Measurements from ENCODE around the gene NOXO1. TPM values are rescaled to one million over a fixed set of nuclear protein-coding genes. Genes with fewer than 3 reads are reported as not detected.

NOXO1 gene
- total and polyA plus RNA-seq, 2 experiments from 2014 or later, result 2.0 to 2.6 TPM

GRCh38 chr16:2008009-2008526 lies 26.8 kb upstream of the NOXO1 start (continued):
- TF ChIP-seq REST (IDR thresholded peaks at IDR 0.05; ENCODE audit: unreplicated experiment), result no peak

- H3F3A ChIP-seq (replicated peaks; ENCODE audit: low read depth), result peaks cover 28% of the 10 kb centered on the region; the same call in 1 of the 2 replicates
- no peak for ATAC-seq
- no peaks in the 10 kb centered on the region for H3K9me3 Mint-ChIP-seq
- H3K36me3 Mint-ChIP-seq (ENCODE audit: low read depth), result peaks cover 15% of the 10 kb centered on the region
- H3K4me2 ChIP-seq, result peak overlapping the region; percentile 65
- peaks cover 22% of the 10 kb centered on the region for H3K4me1 ChIP-seq (ENCODE audit: insufficient read depth)
- H3K27me3 ChIP-seq (ENCODE audit: insufficient read depth), result no peaks in the 10 kb centered on the region
- H3K27me3 Mint-ChIP-seq (ENCODE audit: insufficient read depth, low read depth, poor library complexity), result peaks cover 15% of the 10 kb centered on the region
- H3K4me1 Mint-ChIP-seq, result peaks cover 37% of the 10 kb centered on the region
- H3K27ac ChIP-seq (ENCODE audit: low read depth), result no peak overlapping the region
- H3K4me3 Mint-ChIP-seq, result peak overlapping the region; percentile 74
- no peak overlapping the region for H3K27ac Mint-ChIP-seq
- no peak overlapping the region for H2AFZ ChIP-seq
- H3K9me2 ChIP-seq (ENCODE audit: insufficient read depth), result no peaks in the 10 kb centered on the region
- DNase-seq (ENCODE audit: low spot score), result no peak
- H3K4me3 ChIP-seq, result peak overlapping the region; percentile 91; the same call in 1 of the 2 replicates
- H4K20me1 ChIP-seq (replicated peaks; ENCODE audit: insufficient read depth), result peaks cover 36% of the 10 kb centered on the region
- no peaks in the 10 kb centered on the region for H3K36me3 ChIP-seq (ENCODE audit: insufficient read depth)
- peaks cover 42% of the 10 kb centered on the region for H3K79me2 ChIP-seq (replicated peaks; ENCODE audit: insufficient read depth)
- TF ChIP-seq JUNB (IDR thresholded peaks at IDR 0.05; ENCODE audit: unreplicated experiment), result no peak
- no peak for TF ChIP-seq CREB1 (CRISPR knock-in tag; IDR thresholded peaks at IDR 0.05; ENCODE audit: low read depth)
- TF ChIP-seq CTCF (conservative IDR thresholded peaks at IDR 0.05; ENCODE audit: low read depth in 2 of 2), result no peak
- TF ChIP-seq ZNF462 (CRISPR knock-in tag; IDR thresholded peaks at IDR 0.05), result no peak
- no peak for TF ChIP-seq NANOG (IDR thresholded peaks at IDR 0.05; ENCODE audit: borderline replicate concordance)
- TF ChIP-seq ZNF331 (CRISPR knock-in tag; IDR thresholded peaks at IDR 0.05; ENCODE audit: low read depth), result no peak
- TF ChIP-seq EZH2 (IDR thresholded peaks at IDR 0.05; ENCODE audit: low read depth, unreplicated experiment), result no peak
- TF ChIP-seq ZNF114 (CRISPR knock-in tag; IDR thresholded peaks at IDR 0.05), result no peak
Measured at GRCh38 chr16:2007081-2007836, 26.0 kb upstream of the NOXO1 start.

Measured in GM23338 (cell line).